Stomach (tissue), 4 donors: ENCODE results near the gene SLIT1.

Experiments used
- EP300 ChIP-seq: sonication (generic); formaldehyde crosslinking; IDR thresholded peaks from one replicate; pipeline ENCODE4 v1.6.1; 2017; ENCODE audit warnings: antibody characterized with exemption
- POLR2A ChIP-seq, 4 donors: fragments of 450-650 bp; IDR thresholded peaks; one replicate each; pipeline ENCODE4 v1.6.1; 2016; ENCODE audit warnings: antibody characterized with exemption in 4 of 4, control low read depth in 2 of 4, mild to moderate bottlenecking in 1 of 4, moderate library complexity in 1 of 4
- POLR2AphosphoS5 ChIP-seq, 3 donors: sonication (generic); formaldehyde crosslinking; IDR thresholded peaks; one replicate each; pipeline ENCODE4 v1.6.1; 2016; ENCODE audit warnings: antibody characterized with exemption in 3 of 3
- TF ChIP-seq, protein P1 (sequence below), 7 experiments: fragments of 450-650 bp in 4 of 7; fragments of 200-600 bp in 3 of 7; sonication (generic) in 3 of 7; IDR thresholded peaks; one replicate each; pipeline ENCODE4 v1.5.1; 2016 to 2019; ENCODE audit warnings: antibody characterized with exemption in 7 of 7, control low read depth in 2 of 7, mild to moderate bottlenecking in 1 of 7

DNA sequence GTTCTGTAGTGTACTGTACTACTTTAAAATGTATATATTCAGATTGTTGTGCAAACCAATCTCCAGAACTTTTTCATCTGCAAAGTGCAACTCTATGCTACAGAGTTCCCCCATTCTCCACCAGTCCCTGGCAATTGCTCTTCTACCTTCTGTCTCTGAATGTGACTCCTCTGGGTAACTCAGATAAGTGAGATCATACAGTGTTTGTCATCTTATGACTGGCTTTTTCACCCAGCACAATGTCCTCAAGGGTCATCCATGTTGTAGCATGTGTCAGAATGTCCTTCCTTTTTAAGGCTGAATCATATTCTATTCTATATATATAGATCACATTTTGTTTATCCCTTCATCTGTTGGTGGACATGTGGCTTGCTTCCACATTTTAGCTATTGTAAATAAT, 10.8 kb downstream of the SLIT1 start:
- TF ChIP-seq, protein P1, sequence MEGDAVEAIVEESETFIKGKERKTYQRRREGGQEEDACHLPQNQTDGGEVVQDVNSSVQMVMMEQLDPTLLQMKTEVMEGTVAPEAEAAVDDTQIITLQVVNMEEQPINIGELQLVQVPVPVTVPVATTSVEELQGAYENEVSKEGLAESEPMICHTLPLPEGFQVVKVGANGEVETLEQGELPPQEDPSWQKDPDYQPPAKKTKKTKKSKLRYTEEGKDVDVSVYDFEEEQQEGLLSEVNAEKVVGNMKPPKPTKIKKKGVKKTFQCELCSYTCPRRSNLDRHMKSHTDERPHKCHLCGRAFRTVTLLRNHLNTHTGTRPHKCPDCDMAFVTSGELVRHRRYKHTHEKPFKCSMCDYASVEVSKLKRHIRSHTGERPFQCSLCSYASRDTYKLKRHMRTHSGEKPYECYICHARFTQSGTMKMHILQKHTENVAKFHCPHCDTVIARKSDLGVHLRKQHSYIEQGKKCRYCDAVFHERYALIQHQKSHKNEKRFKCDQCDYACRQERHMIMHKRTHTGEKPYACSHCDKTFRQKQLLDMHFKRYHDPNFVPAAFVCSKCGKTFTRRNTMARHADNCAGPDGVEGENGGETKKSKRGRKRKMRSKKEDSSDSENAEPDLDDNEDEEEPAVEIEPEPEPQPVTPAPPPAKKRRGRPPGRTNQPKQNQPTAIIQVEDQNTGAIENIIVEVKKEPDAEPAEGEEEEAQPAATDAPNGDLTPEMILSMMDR (IDR thresholded peaks at IDR 0.05), result no peak
- TF ChIP-seq POLR2A (IDR thresholded peaks at IDR 0.05) (no peak), POLR2AphosphoS5 (IDR thresholded peaks at IDR 0.05) (no peak), EP300 (no peak)
